Measurements from ENCODE around the gene STK39. TPM values are rescaled to one million over a fixed set of nuclear protein-coding genes. Genes with fewer than 3 reads are reported as not detected.

Gene STK39
- total and polyA plus RNA-seq, 9 of the 15 experiments (the other 6 are each of a cell fraction or from before 2014, with no cell fraction given), result 0.19 to 0.76 (median 0.51) TPM

DNA sequence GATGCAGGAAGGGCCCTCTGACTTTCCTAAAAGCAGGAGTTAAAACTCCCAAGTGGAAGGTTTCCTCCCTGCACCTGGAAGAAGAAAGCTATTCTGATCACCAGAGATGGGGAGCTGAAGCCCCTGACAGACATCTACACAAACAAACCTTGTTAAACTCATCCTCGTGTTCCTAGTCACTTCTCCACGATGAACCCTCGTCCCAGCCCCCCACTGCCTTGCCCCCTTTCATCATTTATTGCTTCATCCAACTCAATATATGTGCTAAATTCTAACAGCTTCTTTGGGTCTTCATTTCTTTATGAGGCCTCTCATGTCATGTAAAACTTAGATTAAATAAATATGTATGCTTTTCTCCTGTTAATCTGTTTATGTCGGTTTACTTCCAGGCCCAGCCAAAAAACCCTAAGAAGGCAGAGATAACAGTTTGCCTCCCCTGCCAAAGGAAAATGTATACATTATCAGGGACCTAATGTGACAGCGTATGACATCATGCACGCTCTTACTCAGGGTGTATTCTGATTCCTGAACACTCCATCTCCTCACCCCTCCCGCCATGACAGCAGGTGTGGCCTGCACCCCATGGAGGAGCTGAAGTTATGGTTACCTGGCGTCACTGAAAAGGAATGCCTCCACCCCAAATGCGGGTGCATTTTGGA, 287.2 kb downstream of the STK39 start (continued):
- TF ChIP-seq ARID1B (IDR thresholded peaks at IDR 0.05), result peak; percentile 47; the same call in 1 of the 2 replicates
- TF ChIP-seq, protein P1, sequence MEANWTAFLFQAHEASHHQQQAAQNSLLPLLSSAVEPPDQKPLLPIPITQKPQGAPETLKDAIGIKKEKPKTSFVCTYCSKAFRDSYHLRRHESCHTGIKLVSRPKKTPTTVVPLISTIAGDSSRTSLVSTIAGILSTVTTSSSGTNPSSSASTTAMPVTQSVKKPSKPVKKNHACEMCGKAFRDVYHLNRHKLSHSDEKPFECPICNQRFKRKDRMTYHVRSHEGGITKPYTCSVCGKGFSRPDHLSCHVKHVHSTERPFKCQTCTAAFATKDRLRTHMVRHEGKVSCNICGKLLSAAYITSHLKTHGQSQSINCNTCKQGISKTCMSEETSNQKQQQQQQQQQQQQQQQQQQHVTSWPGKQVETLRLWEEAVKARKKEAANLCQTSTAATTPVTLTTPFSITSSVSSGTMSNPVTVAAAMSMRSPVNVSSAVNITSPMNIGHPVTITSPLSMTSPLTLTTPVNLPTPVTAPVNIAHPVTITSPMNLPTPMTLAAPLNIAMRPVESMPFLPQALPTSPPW (CRISPR knock-in tag; IDR thresholded peaks at IDR 0.05), result 0 out of 2 replicates have a peak, but pooled peaks have one; percentile 2
- TF ChIP-seq NFATC3 (IDR thresholded peaks at IDR 0.05), result no peak
- TF ChIP-seq, protein P2, sequence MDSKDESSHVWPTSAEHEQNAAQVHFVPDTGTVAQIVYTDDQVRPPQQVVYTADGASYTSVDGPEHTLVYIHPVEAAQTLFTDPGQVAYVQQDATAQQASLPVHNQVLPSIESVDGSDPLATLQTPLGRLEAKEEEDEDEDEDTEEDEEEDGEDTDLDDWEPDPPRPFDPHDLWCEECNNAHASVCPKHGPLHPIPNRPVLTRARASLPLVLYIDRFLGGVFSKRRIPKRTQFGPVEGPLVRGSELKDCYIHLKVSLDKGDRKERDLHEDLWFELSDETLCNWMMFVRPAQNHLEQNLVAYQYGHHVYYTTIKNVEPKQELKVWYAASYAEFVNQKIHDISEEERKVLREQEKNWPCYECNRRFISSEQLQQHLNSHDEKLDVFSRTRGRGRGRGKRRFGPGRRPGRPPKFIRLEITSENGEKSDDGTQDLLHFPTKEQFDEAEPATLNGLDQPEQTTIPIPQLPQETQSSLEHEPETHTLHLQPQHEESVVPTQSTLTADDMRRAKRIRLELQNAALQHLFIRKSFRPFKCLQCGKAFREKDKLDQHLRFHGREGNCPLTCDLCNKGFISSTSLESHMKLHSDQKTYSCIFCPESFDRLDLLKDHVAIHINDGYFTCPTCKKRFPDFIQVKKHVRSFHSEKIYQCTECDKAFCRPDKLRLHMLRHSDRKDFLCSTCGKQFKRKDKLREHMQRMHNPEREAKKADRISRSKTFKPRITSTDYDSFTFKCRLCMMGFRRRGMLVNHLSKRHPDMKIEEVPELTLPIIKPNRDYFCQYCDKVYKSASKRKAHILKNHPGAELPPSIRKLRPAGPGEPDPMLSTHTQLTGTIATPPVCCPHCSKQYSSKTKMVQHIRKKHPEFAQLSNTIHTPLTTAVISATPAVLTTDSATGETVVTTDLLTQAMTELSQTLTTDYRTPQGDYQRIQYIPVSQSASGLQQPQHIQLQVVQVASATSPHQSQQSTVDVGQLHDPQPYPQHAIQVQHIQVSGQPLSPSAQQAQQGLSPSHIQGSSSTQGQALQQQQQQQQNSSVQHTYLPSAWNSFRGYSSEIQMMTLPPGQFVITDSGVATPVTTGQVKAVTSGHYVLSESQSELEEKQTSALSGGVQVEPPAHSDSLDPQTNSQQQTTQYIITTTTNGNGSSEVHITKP (IDR thresholded peaks at IDR 0.05; ENCODE audit: partially characterized antibody), result peak; percentile 7
- no peak for TF ChIP-seq GATAD2B (IDR thresholded peaks at IDR 0.05; ENCODE audit: borderline replicate concordance)
- no peak for TF ChIP-seq XRCC5 (IDR thresholded peaks at IDR 0.05; ENCODE audit: low read depth, low read length)
- peak; percentile 96 for TF ChIP-seq ATF7 (IDR thresholded peaks at IDR 0.05)
- no peak for TF ChIP-seq ATF1 (CRISPR knock-in tag; IDR thresholded peaks at IDR 0.05)
- TF ChIP-seq ATF1 (tag; IDR thresholded peaks at IDR 0.05), result peak; percentile 73
- TF ChIP-seq NR2C1 (IDR thresholded peaks at IDR 0.05), result no peak
- peak; percentile 11; the same call in 1 of the 2 replicates for TF ChIP-seq NR2C1 (tag; IDR thresholded peaks at IDR 0.05)
- TF ChIP-seq, protein P3, sequence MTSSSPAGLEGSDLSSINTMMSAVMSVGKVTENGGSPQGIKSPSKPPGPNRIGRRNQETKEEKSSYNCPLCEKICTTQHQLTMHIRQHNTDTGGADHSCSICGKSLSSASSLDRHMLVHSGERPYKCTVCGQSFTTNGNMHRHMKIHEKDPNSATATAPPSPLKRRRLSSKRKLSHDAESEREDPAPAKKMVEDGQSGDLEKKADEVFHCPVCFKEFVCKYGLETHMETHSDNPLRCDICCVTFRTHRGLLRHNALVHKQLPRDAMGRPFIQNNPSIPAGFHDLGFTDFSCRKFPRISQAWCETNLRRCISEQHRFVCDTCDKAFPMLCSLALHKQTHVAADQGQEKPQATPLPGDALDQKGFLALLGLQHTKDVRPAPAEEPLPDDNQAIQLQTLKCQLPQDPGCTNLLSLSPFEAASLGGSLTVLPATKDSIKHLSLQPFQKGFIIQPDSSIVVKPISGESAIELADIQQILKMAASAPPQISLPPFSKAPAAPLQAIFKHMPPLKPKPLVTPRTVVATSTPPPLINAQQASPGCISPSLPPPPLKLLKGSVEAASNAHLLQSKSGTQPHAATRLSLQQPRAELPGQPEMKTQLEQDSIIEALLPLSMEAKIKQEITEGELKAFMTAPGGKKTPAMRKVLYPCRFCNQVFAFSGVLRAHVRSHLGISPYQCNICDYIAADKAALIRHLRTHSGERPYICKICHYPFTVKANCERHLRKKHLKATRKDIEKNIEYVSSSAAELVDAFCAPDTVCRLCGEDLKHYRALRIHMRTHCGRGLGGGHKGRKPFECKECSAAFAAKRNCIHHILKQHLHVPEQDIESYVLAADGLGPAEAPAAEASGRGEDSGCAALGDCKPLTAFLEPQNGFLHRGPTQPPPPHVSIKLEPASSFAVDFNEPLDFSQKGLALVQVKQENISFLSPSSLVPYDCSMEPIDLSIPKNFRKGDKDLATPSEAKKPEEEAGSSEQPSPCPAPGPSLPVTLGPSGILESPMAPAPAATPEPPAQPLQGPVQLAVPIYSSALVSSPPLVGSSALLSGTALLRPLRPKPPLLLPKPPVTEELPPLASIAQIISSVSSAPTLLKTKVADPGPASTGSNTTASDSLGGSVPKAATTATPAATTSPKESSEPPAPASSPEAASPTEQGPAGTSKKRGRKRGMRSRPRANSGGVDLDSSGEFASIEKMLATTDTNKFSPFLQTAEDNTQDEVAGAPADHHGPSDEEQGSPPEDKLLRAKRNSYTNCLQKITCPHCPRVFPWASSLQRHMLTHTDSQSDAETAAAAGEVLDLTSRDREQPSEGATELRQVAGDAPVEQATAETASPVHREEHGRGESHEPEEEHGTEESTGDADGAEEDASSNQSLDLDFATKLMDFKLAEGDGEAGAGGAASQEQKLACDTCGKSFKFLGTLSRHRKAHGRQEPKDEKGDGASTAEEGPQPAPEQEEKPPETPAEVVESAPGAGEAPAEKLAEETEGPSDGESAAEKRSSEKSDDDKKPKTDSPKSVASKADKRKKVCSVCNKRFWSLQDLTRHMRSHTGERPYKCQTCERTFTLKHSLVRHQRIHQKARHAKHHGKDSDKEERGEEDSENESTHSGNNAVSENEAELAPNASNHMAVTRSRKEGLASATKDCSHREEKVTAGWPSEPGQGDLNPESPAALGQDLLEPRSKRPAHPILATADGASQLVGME (CRISPR knock-in tag; IDR thresholded peaks at IDR 0.05), result no peak
- no peak for TF ChIP-seq ZFPM2 (CRISPR knock-in tag; IDR thresholded peaks at IDR 0.05)
- TF ChIP-seq, protein P4, sequence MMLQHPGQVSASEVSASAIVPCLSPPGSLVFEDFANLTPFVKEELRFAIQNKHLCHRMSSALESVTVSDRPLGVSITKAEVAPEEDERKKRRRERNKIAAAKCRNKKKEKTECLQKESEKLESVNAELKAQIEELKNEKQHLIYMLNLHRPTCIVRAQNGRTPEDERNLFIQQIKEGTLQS (IDR thresholded peaks at IDR 0.05), result peak; percentile 92
- TF ChIP-seq, protein P4 (CRISPR knock-in tag; conservative IDR thresholded peaks at IDR 0.05), result no peak

Data from K562 (cell line).